T-helper 9 cell (primary cell): Measurements from ENCODE around the gene UQCC2.
A peak's percentile ranks its signal among the peaks of the same experiment; 100 is the strongest.

Experiments
- DNase-seq: peaks from one replicate; pipeline ENCODE4 v3.0.0-alpha.2; 2020

The UQCC2 gene

DNA sequence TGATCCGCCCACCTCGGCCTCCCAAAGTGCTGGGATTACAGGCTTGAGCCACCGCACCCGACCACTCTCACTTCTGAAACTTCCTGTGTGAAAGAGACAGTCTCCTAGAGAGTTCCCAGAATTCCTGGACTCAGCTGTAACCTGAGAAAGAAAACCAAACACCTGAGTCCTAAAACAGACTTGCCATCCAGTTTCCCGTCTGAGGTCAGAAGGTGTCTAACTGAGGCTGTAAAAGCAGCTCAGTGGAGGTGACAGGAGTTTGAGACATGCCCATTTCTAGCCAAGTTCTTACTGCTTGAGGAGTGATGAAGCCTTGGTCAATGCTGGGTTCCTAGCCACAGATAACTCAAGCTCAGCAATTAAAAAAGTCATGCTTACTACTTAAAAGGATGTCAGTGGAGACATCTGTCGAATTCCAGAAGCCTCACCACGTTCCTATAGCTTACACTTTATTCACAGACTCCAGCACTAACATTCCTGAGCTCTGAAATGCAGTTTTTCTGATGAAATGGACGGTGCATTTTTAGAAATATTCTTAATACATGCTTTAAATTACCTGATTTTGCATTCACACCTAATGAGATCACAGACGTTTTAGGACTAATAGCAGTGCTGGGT, 6.1 kb downstream of the UQCC2 start:
- no peak for DNase-seq

GRCh38 chr6:33704215-33705066, 7.1 kb downstream of the UQCC2 start:
- no peak for DNase-seq

DNA sequence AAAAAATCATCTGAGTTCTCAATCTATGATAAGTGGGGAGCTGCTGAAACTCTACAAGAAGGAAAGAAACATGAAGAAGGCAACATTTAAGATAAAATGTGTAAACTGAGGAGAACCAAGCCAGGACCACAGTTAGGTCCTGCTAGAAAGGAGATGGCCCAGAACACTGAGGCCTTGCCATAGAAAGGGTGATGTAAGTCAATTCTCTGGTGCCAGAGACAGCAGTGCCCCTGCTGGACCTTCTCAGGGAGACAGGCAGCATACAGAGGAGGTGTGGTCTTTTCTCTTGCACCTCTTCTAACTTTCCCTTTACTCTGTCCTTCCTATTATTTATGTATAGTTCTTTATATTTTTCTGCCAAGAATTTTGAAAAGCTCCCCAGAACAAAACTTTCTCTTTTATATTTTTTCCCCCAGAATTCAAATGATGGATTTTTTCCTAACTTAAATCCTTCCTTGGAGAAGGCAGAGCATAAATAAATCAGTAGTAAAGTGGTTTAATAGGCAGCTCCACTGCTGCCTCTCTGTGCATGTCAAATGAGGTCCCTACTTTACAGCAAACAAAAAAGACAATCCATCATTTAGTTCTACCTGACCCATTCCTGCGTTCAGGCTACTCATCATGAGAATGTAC, 9.0 kb downstream of the UQCC2 start:
- no peak for DNase-seq

- DNase-seq = peak; percentile 65
Observed at GRCh38 chr6:33700391-33701050, 11.0 kb downstream of the UQCC2 start.

DNA sequence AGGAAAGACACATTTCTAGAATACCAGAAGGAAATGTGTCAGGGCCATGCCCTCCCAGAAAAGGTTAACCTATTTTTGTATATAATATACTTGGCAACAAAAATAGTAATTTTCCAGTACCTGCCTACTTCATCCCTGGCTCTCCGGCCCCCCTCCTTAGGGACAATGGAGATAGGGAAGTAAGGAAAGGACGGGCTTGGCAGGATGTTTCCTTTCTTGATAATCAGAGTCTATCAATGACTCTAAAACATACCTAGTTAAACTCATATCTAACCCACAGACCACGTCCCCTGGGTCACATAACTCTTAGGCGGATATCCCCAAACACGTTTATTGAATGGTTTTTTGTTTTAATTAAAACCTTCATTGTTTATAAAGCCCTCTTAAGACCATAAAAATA, 11.8 kb downstream of the UQCC2 start:
- DNase-seq = no peak

DNA sequence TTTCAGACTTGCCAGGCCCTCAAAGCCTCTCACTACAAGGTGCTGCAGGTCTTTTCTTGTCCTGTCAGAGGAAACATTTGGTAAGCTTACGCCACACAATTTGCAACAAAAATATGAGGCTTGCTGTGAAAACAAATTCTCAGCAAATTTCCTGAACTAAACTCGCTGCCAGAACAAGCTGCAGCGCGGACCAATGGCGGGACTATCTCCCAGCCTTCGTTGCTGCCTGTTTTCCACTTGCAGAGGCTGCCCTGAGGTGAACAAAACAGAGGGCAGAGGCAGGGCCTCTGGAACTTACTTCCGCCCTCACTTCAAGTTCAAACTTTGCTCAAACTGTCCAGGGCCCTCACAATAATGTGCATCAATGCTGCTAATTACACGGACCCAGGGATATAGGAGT, 12.4 kb downstream of the UQCC2 start:
- no peak for DNase-seq

DNA sequence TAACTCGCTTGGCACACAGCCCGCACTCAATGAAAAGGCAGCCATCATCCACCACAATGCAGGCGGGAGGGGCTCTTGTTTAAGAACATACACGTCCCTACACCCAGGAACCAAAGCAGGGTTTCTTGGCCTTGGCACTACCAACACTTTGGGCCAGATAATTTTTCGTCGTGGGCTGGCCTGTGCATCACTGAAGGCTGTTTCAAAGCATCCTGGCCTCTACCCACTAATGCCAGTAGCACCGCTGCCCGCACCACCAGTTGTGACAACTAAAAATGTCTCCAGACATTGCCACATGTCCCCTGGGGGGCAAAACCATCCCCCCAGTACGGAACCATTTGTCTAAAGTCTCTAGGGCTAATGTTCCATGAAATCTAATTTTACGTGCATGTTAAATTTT, 13.0 kb downstream of the UQCC2 start:
- DNase-seq = no peak

DNA sequence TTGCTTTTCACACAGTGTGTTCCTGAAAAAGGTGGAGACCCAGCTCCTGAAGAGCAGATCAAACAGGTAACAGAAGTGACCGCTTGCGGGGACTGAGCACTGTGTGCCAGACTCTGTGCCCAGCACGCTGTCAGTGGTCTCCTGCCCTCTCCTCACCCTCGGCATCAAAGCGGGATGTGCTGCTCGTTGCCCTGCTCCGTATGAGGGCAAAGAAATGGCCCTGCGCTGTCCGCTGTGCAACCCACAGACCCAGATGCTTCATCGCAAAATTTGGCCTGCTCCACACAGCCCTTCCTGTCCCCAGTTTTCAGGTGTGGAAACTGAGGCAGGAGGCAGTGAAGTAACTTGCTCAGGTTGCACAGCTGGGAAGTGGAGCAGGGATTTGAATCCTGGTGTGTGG, 13.7 kb downstream of the UQCC2 start:
- DNase-seq = no peak

DNA sequence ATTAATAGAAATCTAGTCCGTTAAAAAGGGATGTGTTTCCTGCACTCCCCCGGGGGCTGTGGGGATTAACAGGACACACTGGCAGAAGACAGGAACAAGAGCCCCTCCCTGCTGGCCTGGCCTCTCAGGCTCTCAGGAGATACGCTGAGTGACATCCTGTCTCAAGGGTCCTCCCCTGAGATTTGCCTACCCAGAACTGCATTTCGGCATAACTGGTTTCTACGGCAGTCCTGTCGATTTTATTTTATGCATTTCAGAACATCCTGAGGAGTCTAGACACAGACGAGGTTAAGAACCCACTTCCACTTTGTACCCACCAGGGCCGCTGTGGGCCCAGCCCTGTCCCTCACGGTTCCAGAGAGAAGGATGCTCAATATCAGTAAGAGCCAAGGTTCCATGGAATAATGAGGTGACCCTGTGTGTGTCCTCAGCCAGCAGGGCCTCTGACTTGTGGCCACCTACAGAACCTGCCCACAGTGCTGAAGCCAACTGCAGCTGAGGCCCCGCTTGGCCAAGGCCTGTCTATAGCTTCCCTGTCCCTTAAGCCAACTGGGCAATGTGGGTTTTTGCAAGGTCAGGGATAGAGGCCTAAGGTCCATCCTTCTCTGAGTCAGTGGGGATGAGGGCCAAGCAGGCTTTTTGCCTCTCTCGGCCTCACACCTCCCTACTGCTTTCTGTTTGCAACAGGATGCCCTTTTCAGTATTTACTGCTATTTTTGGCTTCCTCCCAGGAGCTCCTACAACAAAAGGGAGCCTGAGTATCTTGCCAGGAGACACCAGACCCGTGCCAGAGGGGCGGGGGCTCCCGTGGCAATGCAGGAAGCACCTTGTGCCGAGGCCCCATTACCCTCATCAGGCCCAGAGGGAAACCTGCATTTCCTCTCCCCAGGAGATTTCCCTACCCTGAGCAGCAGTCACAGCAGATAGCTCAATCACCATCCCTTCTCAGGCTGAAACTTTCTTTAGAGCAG, 14.7 kb downstream of the UQCC2 start:
- DNase-seq = no peak

GRCh38 chr6:33696076-33696475, 15.4 kb downstream of the UQCC2 start:
- DNase-seq = no peak

DNA sequence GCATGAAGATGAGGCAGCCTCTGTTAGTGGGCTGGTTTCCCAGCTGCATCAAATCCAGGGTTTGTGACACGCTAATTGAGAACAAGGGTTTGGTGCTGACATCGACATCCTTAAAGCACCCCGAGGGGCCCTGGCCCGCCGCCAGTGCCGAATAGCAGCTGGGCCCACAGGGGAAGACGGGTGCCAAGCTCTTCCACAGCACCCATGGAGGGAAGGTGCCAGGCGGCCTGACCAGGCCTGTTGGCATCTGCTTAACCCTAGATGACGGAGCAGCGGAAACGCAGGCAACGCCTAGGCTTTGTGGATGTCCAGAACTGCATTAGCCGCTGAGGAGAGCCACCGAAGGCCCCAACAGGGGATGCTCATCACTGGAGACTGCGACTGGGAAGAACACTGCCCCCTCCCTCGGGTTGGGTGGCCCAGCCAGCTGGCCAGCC, 16.0 kb downstream of the UQCC2 start:
- no peak for DNase-seq

GRCh38 chr6:33694977-33695376, 16.5 kb downstream of the UQCC2 start:
- no peak for DNase-seq

GRCh38 chr6:33694401-33694931, 17.0 kb downstream of the UQCC2 start:
- peak; percentile 54 for DNase-seq

- no peak for DNase-seq
Observed at GRCh38 chr6:33693186-33694105, 18.1 kb downstream of the UQCC2 start.

DNA sequence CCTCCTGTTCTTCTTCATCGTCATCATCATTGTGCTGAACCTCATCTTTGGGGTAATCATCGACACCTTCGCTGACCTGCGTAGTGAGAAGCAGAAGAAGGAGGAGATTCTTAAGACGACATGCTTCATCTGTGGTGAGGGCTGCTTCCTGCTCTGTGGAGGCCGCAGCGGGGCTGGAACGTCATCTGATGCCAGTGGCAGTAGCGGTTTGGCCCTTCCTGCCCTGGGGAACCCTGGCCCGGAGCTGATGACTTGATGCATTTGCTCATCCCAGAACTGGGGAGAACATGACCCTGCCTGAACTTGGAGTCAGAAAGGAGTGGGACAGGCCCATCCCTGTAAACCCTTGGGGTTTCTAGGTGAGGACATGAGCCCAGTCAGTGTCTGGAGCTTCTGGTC, 18.7 kb downstream of the UQCC2 start:
- DNase-seq = peak; percentile 60

DNA sequence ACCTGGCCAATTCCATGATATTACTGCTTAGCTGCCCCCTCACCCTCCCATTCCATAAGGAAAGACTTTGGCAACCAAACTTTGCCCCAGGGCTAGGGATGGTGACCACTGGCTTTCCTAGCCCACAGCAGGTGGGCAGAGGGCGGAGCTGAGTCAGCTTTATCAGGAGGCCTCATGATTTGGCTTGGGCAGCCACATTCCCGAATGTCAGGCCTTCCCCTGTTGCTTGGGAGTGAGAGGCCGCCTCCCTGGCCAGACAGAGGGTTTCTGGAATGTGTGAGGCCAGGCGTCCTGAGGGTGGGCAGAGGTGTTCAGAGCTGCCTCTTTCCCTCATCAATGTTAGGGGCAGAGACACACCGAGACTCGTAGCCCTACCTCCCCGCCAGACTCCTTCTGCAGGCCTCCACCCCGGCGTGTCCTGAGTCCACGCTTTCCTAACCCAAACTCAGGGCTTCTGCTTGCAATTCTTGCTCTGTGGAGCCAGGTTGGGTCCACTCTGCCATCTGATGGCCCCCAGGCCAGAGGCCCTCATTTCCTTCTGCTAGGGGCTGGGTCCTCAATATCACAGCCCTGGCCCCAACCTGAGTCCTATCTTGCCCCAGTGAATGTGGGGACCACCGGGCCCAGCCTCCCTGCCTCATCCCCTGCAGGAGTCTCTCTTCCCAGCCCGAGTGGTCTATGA, 19.3 kb downstream of the UQCC2 start:
- DNase-seq = no peak

GRCh38 chr6:33691456-33692077, 19.9 kb downstream of the UQCC2 start:
- no peak for DNase-seq

DNA sequence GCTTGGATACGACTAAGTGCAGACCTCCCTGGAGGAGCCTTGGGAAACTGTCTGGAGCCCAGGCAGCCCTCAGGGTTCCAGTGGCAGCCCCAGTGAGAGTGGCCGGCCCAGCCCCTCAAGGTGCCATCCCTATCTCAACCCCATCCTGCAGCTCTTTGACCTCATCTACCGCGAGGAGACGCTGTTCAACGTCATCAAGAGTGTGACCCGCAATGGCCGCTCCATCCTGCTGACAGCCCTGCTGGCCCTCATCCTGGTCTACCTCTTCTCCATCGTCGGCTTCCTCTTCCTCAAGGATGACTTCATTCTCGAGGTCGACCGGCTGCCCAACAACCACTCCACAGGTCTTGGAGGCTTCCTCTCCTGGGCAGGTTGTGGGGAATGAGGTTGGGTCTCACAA, 20.7 kb downstream of the UQCC2 start:
- no peak for DNase-seq

- no peak for DNase-seq
Observed at GRCh38 chr6:33689879-33690278, 21.6 kb downstream of the UQCC2 start.

GRCh38 chr6:33689148-33689494, 22.4 kb downstream of the UQCC2 start:
- DNase-seq = no peak
